Trophoblast cell (in vitro differentiated cells and primary cell): Measurements from ENCODE around the gene SNTG2.
A peak's percentile ranks its signal among the peaks of the same experiment; 100 is the strongest.

Experiments used
- DNase-seq, 2 donors: peaks; one replicate each; pipeline ENCODE4 v3.0.0-alpha.2; 2016
- H2AFZ ChIP-seq: 2 replicates; pipeline ENCODE4 v1.6.1; 2013; ENCODE audit warnings: low read length, moderate library complexity, mild to moderate bottlenecking; ENCODE audit not compliant: insufficient read depth, poor library complexity
- H2AK5ac ChIP-seq: 2 replicates; pipeline ENCODE4 v1.6.1; 2013; ENCODE audit warnings: mild to moderate bottlenecking, low read length
- H2BK120ac ChIP-seq: 2 replicates; pipeline ENCODE4 v1.6.1; 2013; ENCODE audit warnings: low read length, mild to moderate bottlenecking, moderate library complexity; ENCODE audit not compliant: insufficient read depth, poor library complexity
- H2BK12ac ChIP-seq: 2 replicates; pipeline ENCODE4 v1.6.1; 2013; ENCODE audit warnings: mild to moderate bottlenecking, low read length, moderate library complexity
- H2BK5ac ChIP-seq: 2 replicates; pipeline ENCODE4 v1.6.1; 2013; ENCODE audit warnings: low read length, low read depth, moderate library complexity, mild to moderate bottlenecking; ENCODE audit not compliant: poor library complexity
- H3K14ac ChIP-seq: 2 replicates; pipeline ENCODE4 v1.6.1; 2013; ENCODE audit warnings: mild to moderate bottlenecking, low read length
- H3K18ac ChIP-seq: 2 replicates; pipeline ENCODE4 v1.6.1; 2013; ENCODE audit warnings: mild to moderate bottlenecking, low read length
- H3K23ac ChIP-seq: 2 replicates; pipeline ENCODE4 v1.6.1; 2013; ENCODE audit warnings: low read length
- H3K27ac ChIP-seq: 2 replicates; pipeline ENCODE4 v1.5.1; 2013; ENCODE audit warnings: low read depth, mild to moderate bottlenecking, inconsistent platforms, low read length, moderate library complexity
- H3K27me3 ChIP-seq: 2 replicates; pipeline ENCODE4 v1.6.1; 2013; ENCODE audit warnings: inconsistent platforms, mild to moderate bottlenecking, low read length, moderate library complexity; ENCODE audit not compliant: insufficient read depth
- H3K36me3 ChIP-seq, 2 experiments: 1 replicate in 1 of 2; 2 replicates in 1 of 2; pipeline ENCODE4 v1.6.1; 2013; ENCODE audit warnings: low read length in 2 of 2, mild to moderate bottlenecking in 2 of 2, moderate library complexity in 1 of 2; ENCODE audit not compliant: insufficient read depth in 2 of 2, control insufficient read depth in 1 of 2
- H3K4ac ChIP-seq: 2 replicates; pipeline ENCODE4 v1.6.1; 2013; ENCODE audit warnings: low read depth, mild to moderate bottlenecking, low read length, moderate library complexity
- H3K4me1 ChIP-seq, 2 experiments: 1 replicate in 1 of 2; 2 replicates in 1 of 2; pipeline ENCODE4 v1.6.1; 2013; ENCODE audit warnings: low read length in 2 of 2, mild to moderate bottlenecking in 2 of 2, moderate library complexity in 1 of 2; ENCODE audit not compliant: insufficient read depth in 2 of 2, control insufficient read depth in 1 of 2
- H3K4me2 ChIP-seq: 2 replicates; pipeline ENCODE4 v1.6.1; 2013; ENCODE audit warnings: inconsistent platforms, mild to moderate bottlenecking, low read length, moderate library complexity
- H3K4me3 ChIP-seq: 2 replicates; pipeline ENCODE4 v1.5.1; 2013; ENCODE audit warnings: mild to moderate bottlenecking, low read depth, low read length, inconsistent platforms
- H3K79me1 ChIP-seq: one replicate; pipeline ENCODE4 v1.6.1; 2013; ENCODE audit warnings: low read length
- H3K79me2 ChIP-seq: 2 replicates; pipeline ENCODE4 v1.6.1; 2013; ENCODE audit warnings: low read length, mild to moderate bottlenecking; ENCODE audit not compliant: control insufficient read depth, insufficient read depth, poor library complexity
- H3K9ac ChIP-seq: 2 replicates; pipeline ENCODE4 v1.6.1; 2013; ENCODE audit warnings: mild to moderate bottlenecking, low read length
- H3K9me3 ChIP-seq: 2 replicates; pipeline ENCODE4 v1.6.1; 2013; ENCODE audit warnings: low read depth, mild to moderate bottlenecking, control low read depth, inconsistent platforms, low read length; ENCODE audit not compliant: insufficient read depth
- H4K12ac ChIP-seq: 2 replicates; pipeline ENCODE4 v1.6.1; 2013; ENCODE audit warnings: low read depth, mild to moderate bottlenecking, low read length, moderate library complexity
- H4K8ac ChIP-seq: 2 replicates; pipeline ENCODE4 v1.6.1; 2013; ENCODE audit warnings: low read depth, mild to moderate bottlenecking, low read length, moderate library complexity
- H4K91ac ChIP-seq: one replicate; pipeline ENCODE4 v1.6.1; 2013; ENCODE audit warnings: low read depth, mild to moderate bottlenecking, low read length, moderate library complexity
- WGBS: extraction: QIAGEN DNeasy Blood & Tissue Kit; methylation state at CpG from one replicate; pipeline ENCODE4 v1.1.7; 2013; ENCODE audit warnings: missing lambda C conversion rate; ENCODE audit not compliant: insufficient read length, insufficient coverage; ENCODE audit errors: extremely low coverage; 5-methylcytosine and 5-hydroxymethylcytosine counted together

Gene SNTG2

DNA sequence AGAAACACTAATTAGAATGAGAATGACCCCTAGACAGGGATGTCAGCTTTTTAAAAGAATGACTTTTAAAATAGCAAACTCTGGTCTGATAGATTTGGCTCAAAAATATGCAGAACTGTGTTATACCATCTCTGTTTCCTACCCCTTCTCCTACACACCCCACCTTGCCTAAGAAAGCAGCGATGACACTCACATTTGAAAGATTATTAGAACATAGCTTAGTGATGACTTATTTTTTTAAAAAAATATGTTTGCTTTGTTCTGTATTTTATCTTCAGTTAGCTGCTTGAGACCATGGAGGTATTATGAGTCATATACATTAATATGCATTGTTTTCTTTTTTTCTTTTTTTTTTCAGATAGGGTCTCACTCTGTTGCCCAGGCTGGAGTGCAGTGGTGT is 286.0 kb downstream of the SNTG2 start:
- no peak overlapping the region for H3K9ac ChIP-seq

DNA sequence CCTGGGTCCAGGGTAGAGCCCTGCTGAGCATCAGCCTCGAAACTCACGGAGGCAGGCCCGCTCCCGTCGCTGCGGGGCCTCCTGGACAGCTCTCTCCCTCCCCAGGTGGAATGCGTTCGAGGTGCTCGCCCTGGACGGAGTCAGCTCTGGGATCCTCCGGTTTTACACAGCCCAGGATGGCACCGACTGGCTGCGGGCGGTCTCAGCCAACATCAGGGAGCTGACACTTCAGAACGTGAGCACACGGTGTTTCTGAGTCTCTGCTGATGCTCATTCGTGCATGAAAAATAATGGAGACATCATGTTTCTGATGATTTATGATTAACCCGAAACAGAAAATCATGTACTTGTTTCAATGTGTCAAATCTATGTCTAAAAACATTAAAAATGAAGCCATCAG is 287.1 kb downstream of the SNTG2 start:
- H2BK12ac ChIP-seq = no peak overlapping the region
- H2AFZ ChIP-seq = no peak overlapping the region
- H3K18ac ChIP-seq = no peak overlapping the region
- H3K36me3 ChIP-seq = no peaks in the 10 kb centered on the region
- H3K4me1 ChIP-seq = no peaks in the 10 kb centered on the region
- no peak overlapping the region for H4K91ac ChIP-seq
- H3K23ac ChIP-seq = no peak overlapping the region
- peak overlapping the region; percentile 26 for H4K12ac ChIP-seq
- H3K4me2 ChIP-seq = no peak overlapping the region
- no peaks in the 10 kb centered on the region for H3K79me2 ChIP-seq
- H3K27ac ChIP-seq = no peak overlapping the region
- H3K9ac ChIP-seq = no peak overlapping the region
- H3K79me1 ChIP-seq = no peaks in the 10 kb centered on the region
- H3K4me3 ChIP-seq = no peak overlapping the region
- H3K4ac ChIP-seq = no peak overlapping the region
- no CpG with 5 or more reads among the region's 18 CpGs for WGBS
- no peak overlapping the region for H2AK5ac ChIP-seq
- no peak overlapping the region for H4K8ac ChIP-seq
- H3K27me3 ChIP-seq = no peaks in the 10 kb centered on the region
- no peak overlapping the region for H2BK120ac ChIP-seq
- DNase-seq = no peak
- H3K9me3 ChIP-seq = peaks cover 2% of the 10 kb centered on the region
- no peak overlapping the region for H2BK5ac ChIP-seq
- no peak overlapping the region for H3K14ac ChIP-seq

More for the DNA sequence above, 286.0 kb downstream of the SNTG2 start:
- H3K79me2 ChIP-seq = no peaks in the 10 kb centered on the region
- H3K4me3 ChIP-seq = no peak overlapping the region
- H3K4me2 ChIP-seq = no peak overlapping the region
- WGBS = no CpG with 5 or more reads among the region's 1 CpG
- H3K9me3 ChIP-seq = peaks cover 5% of the 10 kb centered on the region
- H3K79me1 ChIP-seq = no peaks in the 10 kb centered on the region
- no peak overlapping the region for H3K23ac ChIP-seq
- no peak overlapping the region for H2AK5ac ChIP-seq
- H4K8ac ChIP-seq = no peak overlapping the region
- no peak overlapping the region for H3K18ac ChIP-seq
- H3K4ac ChIP-seq = no peak overlapping the region
- H3K4me1 ChIP-seq = no peaks in the 10 kb centered on the region
- no peaks in the 10 kb centered on the region for H3K27me3 ChIP-seq
- H3K14ac ChIP-seq = no peak overlapping the region
- H3K27ac ChIP-seq = no peak overlapping the region
- H4K91ac ChIP-seq = no peak overlapping the region
- no peak overlapping the region for H2AFZ ChIP-seq
- no peak overlapping the region for H2BK120ac ChIP-seq
- H4K12ac ChIP-seq = no peak overlapping the region
- no peaks in the 10 kb centered on the region for H3K36me3 ChIP-seq
- no peak overlapping the region for H2BK12ac ChIP-seq
- H2BK5ac ChIP-seq = no peak overlapping the region
- DNase-seq = no peak

DNA sequence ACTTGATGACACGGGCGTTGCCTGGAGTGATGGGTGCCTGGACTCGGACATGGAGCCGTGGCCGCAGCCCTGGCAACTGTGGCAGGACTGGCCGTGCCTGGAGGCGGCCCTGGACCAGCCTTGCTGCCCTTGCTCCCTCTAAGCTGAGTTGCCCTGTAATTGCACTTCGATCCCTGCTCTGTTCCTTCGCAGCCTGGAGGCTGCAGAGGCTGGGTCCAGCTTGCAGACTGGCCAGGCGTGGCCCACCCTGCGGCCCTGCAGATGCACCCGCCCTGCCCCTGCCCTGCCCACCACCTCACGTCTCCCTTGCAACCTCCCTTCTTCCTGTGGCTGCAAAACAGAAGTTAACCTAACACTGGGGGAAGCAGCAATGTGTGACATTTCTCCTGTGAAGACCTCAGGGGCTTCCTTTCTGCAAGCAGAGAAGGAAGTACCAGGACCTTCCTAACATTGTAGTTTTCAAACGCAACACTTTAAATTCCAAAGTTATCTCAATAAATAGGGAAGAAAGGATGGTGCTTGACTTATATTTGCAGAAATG is 288.0 kb downstream of the SNTG2 start:
- Histone ChIP-seq H3K79me1 (no peaks in the 10 kb centered on the region), H3K36me3 (no peaks in the 10 kb centered on the region), H2BK5ac (no peak overlapping the region), H4K91ac (no peak overlapping the region), H3K4ac (no peak overlapping the region), H3K18ac (no peak overlapping the region), H3K79me2 (no peaks in the 10 kb centered on the region), H2BK120ac (no peak overlapping the region), H2AK5ac (no peak overlapping the region), H4K8ac (no peak overlapping the region), H3K4me2 (no peak overlapping the region), H3K9ac (no peak overlapping the region), H3K27ac (no peak overlapping the region), H2AFZ (no peak overlapping the region), H3K14ac (no peak overlapping the region), H3K4me1 (no peaks in the 10 kb centered on the region), H4K12ac (no peak overlapping the region), H3K9me3 (peaks cover 2% of the 10 kb centered on the region), H3K4me3 (peak overlapping the region; percentile 54), H2BK12ac (no peak overlapping the region), H3K27me3 (no peaks in the 10 kb centered on the region), H3K23ac (no peak overlapping the region)
- WGBS = 100% methylated on average over 2 of the region's 14 CpGs
- no peak for DNase-seq

GRCh38 chr2:1245193-1245592 is 294.5 kb downstream of the SNTG2 start:
- no peak overlapping the region for H4K8ac ChIP-seq
- no peak overlapping the region for H2AFZ ChIP-seq
- no CpG with 5 or more reads among the region's 2 CpGs for WGBS
- no peak overlapping the region for H3K4me2 ChIP-seq
- no peak overlapping the region for H2AK5ac ChIP-seq
- H2BK5ac ChIP-seq = no peak overlapping the region
- H3K9me3 ChIP-seq = no peaks in the 10 kb centered on the region
- H2BK120ac ChIP-seq = no peak overlapping the region
- H3K27me3 ChIP-seq = no peaks in the 10 kb centered on the region
- no peaks in the 10 kb centered on the region for H3K36me3 ChIP-seq
- no peak overlapping the region for H3K23ac ChIP-seq
- H3K4me1 ChIP-seq = no peaks in the 10 kb centered on the region
- H3K4me3 ChIP-seq = no peak overlapping the region
- H3K27ac ChIP-seq = no peak overlapping the region
- peak; percentile 16 to 58 for DNase-seq
- H2BK12ac ChIP-seq = no peak overlapping the region
- no peak overlapping the region for H4K91ac ChIP-seq
- H4K12ac ChIP-seq = no peak overlapping the region
- H3K9ac ChIP-seq = no peak overlapping the region
- H3K18ac ChIP-seq = no peak overlapping the region
- no peak overlapping the region for H3K4ac ChIP-seq
- H3K14ac ChIP-seq = no peak overlapping the region
- no peaks in the 10 kb centered on the region for H3K79me2 ChIP-seq
- no peaks in the 10 kb centered on the region for H3K79me1 ChIP-seq
